ENCODE results near the gene PHETA1.
"Not testable (repeated sequence)": the region's sequence is repeated elsewhere in the genome, so short reads cannot be mapped to it uniquely, and the experiment has no call there.

The PHETA1 gene

DNA sequence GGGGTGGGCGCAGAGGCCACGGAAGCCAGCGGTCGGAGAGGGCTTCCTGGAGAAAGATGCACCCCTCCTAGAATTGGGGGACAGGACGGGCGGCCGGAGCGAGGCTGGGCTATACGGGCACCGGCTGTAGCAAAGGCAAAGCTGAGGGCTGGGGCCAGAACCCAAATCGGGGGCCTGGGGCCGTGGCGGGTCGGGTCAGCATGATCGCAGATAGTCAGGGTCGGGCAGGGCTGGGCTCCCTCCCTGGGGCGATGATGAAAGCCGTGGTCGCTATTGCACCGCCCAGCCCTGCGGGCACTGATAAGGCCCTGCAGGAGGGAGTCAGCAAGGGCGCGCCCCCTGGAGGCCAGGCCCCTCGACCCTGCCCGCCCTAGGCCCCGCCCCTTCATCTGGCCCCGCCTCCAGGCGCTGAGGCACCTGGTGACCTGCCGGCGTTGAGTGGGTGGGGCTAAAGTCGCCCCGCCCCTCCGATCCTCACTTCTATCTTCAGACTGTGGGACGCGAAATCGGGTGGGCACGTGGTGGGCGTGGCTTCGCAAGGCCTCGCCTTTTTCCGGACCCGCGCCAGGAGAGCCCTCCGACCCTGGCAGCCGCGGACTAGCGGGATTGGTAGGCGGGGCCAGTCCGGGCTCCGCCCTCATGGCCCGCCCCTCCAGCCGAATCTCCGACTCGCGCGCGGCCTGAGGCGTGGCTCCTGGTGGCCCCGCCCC lies 36.4 kb upstream of the PHETA1 start:
- DNase-seq (ENCODE audit: low spot score) = peak; percentile 98

DNA sequence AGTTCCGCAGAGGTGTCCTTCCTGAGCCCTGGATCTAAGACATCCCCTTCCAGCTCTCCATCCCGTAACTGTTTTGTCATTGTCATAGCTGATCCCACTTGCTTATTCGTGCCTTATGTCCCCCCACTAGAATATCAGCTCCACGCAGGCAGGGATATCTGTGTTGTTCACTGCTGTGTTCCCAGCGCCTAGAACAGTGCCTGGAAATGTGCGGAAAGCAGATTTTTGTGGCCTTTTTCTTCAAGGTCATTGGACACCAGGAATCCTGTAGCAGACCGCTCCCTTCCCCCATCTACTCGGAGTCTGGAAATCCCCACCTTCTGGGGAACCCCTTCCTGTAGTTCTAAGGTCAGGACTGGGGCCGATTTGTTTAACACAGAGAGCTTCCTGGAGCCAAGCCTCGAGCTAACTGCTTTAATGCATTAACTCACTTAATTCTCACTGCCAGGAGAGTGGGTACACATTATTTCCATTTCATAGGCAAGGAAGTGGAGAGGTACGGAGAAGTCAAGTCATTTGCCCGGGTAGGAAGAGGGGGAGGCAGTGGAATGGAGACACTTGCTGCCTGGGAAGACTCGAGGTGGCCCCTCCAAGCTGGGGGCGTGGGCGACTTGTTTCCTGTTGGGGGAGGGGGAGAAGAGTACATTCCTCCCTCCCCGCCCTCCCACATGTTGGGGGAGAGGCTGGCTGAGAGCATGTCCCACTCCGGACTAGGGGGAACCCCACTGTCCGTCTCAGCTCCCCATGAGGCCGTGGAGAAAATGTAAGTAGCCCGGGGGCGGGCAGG lies 35.7 kb upstream of the PHETA1 start:
- DNase-seq (ENCODE audit: low spot score) = peak; percentile 44

DNA sequence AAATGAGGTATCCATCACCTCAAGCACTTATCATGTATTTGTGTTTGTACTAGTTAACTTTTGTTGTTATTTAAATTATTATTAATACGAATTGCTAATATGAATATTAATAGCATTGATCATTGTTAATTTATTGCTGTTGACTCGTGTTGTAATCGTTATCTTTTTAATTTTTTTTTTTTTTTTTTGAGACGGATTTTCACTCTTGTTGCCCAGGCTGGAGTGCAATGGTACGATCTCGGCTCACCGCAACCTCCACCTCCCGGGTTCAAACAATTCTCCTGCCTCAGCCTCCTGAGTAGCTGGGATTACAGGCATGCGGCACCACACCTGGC lies 33.6 kb upstream of the PHETA1 start:
- DNase-seq (ENCODE audit: low spot score) = not testable (repeated sequence)

DNA sequence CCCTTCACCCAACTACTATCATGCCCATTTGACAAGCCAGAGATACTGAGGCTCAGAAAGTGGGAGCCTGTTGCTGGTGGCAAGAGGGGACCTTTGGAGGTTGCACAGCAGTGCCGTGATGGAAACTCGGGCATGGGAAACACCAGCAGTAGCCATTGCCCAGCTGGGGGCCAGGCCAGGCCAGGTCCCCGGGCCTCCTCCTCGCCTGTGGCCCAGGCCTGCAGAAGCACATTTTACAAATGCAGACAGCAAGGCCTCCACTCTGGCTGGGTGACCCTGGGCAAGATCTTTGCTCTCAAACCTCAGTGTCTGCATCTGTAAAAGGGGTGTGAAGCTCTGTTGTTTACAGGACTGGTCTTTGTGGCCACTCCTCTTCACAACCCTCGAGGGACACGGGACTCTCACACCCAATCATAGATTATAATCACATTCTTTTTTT lies 32.3 kb upstream of the PHETA1 start:
- DNase-seq (ENCODE audit: low spot score) = no peak

DNA sequence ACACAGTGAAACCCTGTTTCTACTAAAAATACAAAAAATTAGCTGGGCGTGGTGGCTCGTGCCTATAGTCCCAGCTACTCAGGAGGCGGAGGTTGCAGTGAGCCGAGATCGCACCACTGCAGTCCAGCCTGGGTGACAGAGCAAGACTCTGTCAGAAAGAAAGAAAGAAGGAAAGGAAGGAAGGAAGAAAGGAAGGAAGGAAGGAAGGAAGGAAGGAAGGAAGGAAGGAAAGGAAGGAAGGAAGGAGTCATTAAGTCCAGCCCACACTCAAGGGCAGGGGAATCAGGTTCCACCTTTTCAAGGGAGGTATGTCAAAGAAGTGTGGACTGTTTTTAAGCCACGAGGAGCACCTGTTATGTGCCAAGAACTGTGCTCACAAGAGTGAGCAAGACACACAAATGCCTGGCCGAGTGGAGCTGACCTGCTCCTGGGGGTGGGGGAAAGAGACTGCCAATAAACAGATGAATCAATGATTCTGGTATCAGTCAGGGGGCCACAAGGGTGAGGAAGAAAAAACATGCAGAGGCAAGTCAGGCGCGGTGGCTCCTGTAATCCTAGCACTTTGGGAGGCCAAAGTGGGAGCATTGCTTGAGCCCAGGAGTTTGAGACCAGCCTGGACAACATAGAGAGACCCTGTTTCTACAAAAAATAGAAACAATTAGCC lies 31.0 kb upstream of the PHETA1 start:
- not testable (repeated sequence) for DNase-seq (ENCODE audit: low spot score)

DNA sequence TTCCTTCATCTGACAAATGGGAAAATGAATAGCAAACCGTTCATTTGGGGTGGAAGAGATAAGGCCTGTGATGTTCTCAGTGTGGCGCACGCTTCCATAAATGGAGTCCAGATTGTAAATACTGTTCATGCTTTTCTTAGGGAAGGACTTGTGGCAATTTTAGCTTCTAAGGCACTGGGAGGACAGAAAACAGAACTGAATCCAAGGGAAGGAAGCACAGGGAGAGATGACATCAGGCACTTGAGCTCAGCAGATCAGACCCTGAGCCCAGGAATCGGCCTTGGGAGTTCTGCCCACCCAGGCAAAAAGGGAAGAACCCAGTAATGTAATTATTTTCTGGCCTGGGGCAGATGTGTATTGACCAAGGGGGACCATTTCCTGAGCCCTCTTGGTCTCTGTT lies 29.6 kb upstream of the PHETA1 start:
- no peak for DNase-seq (ENCODE audit: low spot score)

DNA sequence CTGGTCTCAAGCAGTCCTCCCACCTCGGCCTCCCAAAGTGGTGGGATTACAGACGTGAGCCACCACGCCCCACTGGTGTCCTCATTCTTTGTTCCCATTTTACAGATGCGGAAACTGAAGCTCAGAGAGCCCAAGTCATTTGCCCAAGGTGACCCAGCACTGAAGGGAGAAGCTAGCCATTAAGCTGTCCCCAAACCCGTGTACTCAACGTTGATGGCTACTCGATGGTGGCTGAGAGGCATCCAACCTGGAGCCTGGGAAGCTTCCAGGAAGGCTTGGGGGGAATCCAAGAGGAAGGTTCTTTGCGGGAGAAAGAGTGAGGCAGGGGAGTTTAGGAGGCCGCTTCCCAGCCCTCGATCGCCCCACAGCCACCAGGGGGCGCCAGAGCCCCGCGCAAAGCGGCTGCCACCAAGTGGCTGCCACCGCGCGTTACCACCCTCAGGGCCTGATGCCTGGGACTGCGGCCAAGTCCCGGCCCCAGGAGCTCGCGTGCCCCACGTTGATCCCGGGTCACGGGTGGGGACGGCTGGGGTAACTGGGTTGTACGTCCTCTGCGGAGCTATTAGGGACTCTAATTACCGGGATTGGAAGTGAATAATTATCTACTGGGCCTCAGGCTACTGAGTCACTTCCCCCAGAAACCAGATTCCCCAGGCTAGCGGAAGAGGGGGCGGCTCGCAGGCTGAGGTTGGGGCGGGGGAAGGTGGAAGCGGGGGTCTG lies 28.0 kb upstream of the PHETA1 start:
- peak; percentile 93 for DNase-seq (ENCODE audit: low spot score)

DNA sequence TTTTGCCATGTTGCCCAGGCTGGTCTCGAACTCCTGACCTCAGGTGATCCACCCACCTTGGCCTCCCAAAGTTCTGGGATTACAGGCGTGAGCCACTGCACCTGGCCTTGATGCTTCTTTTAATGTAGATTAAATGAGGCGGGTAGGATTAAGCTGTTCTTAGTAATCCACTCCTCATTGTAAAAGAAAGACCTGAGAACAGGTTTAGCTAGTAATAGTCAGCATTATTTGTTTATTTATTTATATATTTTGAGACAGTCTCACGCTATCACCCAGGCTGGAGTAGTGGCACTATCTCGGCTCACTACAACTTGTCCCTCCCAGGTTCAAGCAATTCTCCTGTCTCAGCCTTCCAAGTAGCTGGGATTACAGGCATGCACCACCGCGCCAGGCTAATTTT lies 27.4 kb upstream of the PHETA1 start:
- not testable (repeated sequence) for DNase-seq (ENCODE audit: low spot score)

DNA sequence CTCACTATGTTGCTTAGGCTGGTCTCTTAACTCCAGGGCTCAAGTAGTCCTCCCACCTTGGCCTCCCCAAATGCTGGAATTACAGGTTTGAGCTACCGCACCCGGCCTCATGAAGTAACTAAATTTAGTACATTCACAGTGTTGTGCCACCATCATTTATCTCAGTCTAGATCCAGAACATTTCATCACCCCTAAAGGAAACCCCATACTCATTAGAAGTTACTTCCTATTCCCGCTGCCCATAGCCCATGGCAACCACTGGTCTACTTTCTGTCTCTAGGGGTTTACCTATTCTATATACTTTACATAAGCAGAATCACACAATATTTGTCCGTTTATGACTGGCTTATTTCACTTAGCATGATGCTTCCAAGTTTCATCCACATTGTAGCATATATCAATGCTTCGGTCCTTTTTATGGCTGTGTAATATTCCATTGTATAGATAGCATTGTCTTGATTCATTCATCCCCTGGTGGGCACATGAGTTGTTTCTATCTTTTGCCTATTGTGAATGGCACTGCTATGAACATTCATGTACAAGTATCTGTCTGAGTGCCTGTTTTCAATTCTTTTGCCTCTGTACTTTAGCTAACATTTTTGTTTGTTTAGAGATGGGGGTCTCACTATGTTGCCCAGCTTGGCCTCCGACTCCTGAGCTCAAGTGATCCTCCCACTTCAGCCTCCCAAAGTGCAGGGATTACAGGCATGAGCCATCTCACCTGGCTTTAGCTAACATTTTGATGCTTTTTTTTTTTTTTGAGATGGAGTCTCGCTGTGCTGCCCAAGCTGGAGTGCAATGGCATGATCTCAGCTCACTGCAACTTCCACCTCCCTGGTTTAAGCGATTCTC lies 26.7 kb upstream of the PHETA1 start:
- no peak for DNase-seq (ENCODE audit: low spot score)

DNA sequence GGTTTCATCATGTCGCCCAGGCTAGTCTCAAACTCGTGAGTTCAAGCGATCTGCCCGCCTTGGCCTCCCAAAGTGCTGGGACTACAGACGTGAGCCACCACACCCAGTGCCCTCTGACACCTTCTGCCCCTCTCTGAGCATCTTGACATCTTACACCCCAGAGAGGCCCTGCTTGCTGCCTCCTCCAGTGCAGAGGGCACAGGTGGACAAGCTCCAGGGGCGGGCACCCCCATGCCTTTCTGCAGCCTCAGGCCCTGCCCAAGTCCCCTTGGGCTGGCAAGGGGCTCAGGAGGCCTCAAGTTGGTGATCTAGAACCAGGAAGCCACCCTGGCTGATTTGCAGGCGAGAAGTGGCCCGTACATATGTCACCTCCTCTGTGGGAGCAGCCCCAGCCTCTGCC lies 25.6 kb upstream of the PHETA1 start:
- DNase-seq (ENCODE audit: low spot score) = no peak

DNA sequence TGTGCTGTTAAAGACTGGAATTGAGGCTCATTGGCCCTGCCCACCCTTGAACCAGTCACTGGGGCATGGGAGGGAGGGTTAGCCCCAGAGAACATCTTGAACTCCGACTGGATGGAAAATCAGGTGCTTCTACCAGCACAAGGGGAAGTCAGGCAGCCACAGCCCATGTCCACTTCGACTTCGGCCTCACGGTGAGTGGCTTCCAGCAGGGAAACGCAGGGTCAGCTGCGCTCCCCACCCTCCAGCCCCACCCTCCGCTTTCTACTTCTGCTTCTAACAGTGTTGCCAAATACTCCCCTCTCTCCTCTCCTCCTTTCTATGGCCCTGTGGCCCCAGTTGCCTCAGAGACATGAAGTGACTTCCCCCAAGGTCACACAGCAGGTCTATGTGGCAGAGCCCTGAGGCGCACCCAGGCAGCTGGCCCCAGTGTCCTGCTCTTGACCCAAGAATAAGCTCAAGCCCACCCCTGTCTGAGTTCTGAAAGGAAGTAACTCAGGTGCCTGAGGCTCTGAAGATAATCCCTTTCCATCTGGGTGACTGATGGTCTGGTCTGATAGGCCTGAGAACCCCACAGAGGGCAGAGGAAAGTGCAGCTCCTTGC lies 24.9 kb upstream of the PHETA1 start:
- DNase-seq (ENCODE audit: low spot score) = no peak

DNA sequence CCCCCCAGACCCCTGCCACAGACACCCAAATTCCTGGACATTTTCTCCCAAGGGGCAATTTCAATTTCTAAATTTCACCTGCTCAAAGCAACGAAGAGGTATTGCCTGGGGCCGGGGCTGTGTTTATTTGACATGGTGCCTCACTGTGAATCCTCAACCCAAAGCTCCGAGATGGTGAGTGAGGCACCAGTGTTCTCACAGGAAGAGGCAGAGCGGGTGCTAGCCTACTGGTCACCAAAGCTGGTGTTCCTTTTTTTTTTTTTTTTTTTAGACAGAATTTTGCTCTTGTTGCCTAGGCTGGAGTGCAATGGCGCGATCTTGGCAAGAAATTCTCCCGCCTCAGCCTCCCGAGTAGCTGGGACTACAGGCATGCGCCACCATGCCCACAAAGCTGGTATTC lies 22.0 kb upstream of the PHETA1 start:
- DNase-seq (ENCODE audit: low spot score) = no peak

DNA sequence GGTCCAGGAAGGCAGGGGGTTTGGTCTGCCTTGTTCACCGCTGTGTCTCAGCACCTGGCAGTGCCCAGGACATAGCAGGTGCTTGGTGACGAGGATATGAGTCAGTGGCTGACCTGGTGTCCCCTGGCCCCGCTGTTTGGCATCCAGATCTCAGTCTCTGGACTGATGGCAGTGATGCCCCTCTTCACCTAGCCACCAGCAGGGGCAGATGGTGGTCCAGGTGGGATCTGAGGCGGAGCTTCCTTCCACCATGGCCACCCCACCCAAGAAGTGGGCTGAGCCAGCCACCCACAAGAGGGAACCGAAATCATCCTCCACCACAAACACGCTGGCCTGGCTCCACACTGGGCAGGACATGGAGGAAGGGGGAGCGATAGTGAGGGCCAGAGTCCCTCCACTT lies 20.7 kb upstream of the PHETA1 start:
- no peak for DNase-seq (ENCODE audit: low spot score)

DNA sequence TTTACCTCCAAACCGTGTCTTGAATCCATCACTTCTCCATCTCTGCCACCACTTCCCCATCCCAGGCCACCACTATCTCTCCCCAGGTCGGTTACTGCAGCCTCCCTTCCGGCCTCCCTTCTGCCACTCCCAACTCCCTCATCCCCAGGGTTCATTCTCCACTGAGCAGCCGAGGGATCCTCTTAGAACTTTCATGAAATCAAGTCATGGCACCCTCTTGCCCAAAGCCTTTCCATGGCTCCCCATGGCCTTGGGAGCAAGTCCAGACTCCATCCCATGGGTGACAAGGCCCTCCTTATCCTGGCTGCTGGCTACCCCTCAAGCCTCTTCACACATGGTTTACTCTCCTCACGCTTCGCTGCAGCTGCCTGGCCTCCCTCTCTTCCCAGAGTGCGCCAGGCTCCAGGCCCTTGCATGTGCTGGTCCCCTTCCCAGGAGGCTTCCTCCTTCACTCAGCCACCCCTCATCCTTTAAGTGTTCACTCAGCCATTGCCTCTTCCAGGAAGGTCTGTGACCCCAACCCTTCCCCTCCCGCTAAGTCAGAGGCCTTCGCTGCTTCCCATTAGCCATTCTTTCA lies 18.9 kb upstream of the PHETA1 start:
- DNase-seq (ENCODE audit: low spot score) = no peak

DNA sequence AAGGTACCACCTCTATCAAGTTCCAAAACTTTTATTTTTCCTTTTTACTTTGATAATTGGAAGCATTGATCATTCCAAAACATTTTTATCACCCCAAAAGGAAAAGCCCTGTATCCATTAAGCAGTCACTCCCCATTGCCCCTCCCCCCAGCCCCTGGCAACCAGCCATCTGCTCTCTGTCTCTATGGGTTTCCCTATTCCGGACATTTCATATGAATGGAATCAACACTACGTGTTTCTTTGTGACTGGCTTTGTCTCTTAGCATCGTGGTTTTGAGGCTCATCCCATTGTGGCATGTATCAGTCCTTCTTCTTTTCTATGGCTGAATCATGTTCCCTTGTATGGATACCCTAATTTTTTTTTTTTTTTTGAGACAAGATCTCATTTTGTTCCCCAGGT lies 18.0 kb upstream of the PHETA1 start:
- no peak for DNase-seq (ENCODE audit: low spot score)

DNA sequence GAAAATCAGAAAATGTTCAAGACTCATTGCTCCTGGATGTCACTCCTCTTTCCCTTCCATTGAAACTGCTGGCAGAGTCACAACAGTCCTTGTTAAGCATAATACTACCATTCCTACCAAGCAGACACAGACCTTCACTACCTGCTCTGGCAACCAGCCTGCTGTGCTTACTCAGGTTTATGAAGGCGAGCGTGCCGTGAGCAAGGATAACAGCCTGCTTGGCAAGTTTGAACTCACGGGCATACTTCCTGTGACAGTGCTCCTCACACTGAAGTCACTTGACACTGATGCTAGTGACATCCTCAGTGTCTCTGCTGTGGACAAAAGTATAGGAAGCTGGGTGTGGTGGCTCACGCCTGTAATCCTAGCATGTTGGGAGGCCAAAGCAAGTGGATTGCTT lies 15.7 kb upstream of the PHETA1 start:
- DNase-seq (ENCODE audit: low spot score) = no peak

DNA sequence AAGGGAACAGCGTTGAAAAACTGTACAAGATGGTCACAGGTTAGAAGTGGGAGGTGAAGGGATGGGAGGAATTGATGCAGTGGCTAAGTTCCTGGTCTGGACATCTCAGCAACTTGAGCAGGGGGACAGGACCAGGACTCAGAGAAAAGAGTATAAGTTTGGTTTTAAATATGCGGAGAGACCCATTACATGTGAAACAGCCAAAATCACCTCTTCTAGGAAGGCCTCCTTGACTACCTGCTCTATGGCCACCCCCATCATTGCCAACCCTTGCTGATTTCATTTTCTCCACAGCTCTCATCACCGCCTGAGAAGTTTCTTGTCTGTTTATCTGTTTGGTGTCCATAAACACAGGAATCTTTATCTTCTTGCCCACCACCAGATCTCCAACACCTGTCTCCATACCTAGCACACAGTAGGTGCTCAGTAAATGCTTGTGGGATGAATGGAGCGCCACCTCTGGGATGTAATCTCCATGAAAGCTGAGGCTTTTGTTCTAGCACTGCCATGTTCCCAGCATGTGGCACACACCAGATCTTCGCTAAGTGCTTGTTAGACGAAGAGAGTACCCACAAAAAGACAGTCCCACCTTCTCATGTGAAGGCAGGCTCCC lies 11.2 kb upstream of the PHETA1 start:
- no peak for DNase-seq (ENCODE audit: low spot score)

DNA sequence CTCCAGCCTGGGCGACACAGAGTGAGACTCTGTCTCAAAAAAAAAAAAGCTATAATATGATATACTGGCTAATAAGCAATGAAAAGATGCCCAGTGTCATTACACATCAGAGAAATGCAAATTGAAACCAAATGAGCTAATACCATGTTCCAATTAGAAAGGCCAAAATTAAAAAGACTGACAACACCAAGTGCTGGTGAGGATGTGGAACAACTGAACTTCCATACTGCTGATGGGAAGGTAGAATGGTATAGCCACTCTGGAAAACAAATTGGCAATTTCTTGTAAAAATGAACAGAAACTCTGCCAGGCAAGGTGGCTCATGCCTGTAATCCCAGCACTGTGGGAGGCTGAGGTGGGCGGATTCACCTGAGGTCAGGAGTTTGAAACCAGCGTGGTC lies 8.5 kb upstream of the PHETA1 start:
- DNase-seq (ENCODE audit: low spot score) = no peak

DNA sequence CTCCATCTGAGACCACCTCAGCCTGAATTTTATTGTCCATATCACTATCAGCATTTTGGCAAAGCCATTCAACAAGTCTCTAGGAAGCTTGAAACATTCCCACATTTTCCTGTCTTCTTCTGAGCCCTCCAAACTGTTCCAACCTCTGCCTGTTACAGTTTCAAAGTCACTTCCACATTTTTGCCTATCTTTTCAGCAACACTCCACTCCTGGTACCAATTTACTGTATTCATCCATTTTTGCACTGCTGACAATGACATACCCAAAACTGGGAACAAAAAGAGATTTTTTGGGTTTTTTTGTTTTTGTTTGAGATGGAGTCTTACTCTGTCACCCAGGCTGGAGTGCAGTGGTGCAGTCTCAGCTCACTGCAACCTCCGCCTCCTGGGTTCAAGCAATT lies 4.3 kb upstream of the PHETA1 start:
- not testable (repeated sequence) for DNase-seq (ENCODE audit: low spot score)

DNA sequence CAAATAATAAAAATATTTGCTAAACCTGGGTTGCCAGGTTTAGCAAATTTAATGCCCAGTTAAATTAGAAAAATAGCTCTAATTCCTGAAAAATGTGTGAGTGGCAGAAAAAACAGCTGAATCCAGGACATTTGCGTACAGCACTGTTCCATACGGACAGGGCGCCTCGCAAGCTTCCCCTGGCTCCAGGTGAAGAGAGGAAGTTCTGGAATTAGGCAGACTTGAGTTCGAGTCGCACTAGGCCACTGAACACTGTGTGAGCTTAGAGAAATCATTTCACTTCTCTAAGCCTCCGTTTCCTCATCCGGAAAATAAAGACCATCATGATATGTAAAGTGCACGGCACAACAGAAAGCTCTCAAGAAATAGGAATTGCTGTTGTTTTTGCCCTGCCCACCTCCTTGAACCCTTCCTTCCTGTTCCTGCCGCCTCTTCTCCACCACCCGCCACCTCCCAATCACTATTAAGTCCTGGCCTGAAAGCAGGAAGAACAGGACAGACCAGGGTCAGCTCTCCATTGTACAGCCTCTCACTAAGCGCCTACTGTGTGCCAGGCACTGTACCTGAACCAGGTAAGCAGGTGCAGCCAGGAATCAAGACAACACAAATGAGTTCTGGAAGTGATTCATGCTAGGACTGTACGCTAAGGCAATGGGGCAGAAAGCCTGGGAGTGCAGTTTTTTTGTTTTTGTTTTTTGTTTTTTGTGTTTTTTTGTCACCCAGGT lies 763 bp upstream of the PHETA1 start:
- no peak for DNase-seq (ENCODE audit: low spot score)

Measured in GM03348 (cell line).